HG03460 (cell line): ENCODE data around the gene TMEM61.
"Not testable (repeated sequence)": the region's sequence is repeated elsewhere in the genome, so short reads cannot be mapped to it uniquely, and the experiment has no call there.

Experiments used
- ATAC-seq: cut with Tn5 transposase; IDR thresholded peaks from one replicate; pipeline ENCODE4 v1.9.1; 2021; ENCODE audit not compliant: unreplicated experiment

The TMEM61 gene

DNA sequence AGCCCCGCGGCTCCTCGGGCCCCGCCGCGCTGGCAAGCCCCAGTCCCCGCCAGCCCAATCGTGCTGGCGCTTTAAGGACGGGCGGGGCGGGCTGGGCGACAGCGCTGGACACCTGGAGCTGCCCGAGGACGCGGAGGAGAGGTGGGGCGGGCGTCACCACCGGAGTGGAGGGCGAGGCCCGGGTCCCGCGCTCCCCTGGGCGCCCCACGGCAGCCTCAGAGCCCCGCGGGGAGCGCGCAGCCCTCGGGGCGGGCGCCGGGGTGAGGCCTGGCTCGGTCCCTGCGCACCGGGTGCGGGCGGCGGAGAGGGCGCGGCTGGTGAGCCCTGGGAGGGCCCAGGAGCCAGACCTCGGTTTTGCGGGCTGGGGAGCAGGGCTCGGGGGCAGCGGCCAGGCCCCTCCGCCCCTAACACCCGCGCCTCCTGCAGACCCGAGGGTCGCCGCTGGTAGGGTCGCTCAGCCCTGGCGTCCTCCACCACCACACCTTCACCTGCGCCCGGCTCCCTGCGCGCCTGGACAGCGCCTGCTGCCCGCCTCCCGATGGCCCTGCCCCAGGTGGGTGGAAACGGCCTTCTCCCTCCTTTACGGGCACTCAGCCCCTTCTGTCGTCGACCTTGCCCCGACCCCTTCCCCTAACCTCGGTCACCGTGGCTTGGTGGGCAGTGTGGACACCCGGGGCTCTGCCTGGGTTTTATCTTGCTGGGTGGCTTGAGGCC, at the start of gene TMEM61:
TSS of gene TMEM61 (plus strand) at position 101 of the 714 bp plus-strand sequence. CDS start at position 539, 438 bp downstream.
- ATAC-seq: no peak

DNA sequence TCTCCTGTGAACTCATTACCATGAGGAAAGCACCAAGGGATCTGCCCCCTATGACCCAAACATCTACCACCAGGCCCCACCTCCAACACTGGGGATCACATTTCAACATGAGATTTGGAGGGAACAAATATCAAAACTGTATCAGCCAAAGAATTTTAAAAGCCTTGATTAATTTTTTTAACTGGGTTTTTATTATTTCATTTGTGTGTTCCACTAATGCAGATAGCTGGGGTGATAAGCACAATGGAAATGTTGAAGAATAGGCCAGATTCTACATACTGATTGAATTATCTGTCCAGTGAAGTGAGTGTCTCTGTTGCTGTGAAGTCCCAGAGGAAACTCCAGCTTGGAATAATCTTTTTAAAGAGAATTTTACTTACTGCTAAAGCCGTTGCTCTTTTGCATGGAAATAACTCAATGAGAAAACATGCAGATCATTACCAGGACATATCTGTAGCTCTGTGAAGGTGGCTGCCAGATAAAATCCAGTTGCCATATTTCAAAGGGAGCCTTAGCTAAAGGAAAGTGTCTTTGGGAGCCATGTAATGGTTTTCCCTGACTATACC, 49.1 kb upstream of the TMEM61 start:
- ATAC-seq: no peak

DNA sequence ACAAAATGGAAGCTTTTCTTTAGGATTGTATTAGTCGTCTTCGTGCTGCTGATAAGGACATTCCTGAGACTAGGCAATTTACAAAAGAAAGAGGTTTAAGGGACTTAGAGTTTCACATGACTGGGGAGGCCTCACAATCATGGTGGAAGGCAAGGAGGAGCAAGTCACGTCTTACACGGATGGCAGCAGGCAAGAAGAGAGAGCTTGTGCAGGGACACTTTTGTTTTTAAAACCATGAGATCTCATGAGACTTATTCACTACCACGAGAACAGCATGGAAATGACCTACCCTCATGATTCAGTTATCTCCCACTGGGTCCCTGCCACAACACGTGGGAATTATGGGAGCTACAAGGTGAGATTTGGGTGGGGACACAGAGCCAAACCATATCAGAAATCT, 46.3 kb upstream of the TMEM61 start:
- not testable (repeated sequence) for ATAC-seq

DNA sequence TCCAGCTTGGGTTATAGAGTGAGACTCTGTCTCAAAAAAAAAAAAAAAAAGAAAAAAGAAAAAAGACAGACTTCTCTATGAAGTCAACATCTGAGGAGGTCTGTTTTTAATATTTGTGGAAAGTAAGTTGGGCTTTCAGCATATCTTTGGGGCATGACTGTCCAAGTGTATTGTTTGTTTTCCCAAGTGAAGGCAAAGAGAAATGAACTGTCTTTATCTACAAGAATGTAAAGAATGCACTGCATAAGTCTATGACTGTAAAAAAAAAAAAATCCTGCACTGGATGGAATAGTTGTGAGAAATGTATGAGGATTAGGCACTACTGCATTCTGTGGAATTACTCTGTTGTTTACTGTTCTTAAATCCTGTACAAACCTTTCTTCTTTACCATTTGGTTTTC, 45.6 kb upstream of the TMEM61 start:
- no peak for ATAC-seq

DNA sequence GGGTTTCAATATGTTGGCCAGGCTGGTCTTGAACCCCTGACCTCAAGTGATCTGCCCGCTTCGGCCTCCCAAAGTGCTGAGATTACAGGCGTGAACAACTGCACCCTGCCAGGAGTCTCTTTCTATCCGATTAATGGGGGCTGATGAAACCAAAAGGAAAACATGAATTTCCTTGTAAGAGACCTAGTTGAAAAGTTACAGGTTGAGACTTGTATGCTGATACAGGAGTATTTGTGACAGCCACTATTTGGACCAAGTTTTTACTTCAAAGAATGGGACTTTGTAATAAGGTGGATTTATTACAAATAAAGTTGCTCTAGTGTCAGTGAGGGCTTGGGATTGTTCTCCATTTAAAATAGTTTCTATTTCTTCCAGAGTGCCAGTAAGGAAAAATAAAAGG, 43.6 kb upstream of the TMEM61 start:
- ATAC-seq: no peak

DNA sequence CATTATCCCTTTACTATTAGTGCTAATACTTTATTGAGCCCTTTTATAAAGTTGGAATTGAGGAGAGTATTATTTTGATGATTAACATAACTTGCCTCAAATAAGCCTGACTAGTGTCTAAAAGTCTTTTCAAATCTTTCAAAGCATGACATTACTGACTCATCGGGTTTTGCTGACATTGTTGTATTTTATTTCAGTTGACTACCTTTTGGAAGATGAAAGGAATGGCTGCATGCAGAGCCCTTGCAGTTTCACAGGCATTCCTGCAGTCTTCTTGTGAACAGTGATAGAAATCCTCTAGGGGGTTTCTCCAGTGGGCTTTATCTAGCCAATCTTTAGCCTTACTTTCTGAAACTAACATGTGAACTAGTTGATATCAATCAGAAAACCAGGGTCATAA, 43.0 kb upstream of the TMEM61 start:
- ATAC-seq: no peak

DNA sequence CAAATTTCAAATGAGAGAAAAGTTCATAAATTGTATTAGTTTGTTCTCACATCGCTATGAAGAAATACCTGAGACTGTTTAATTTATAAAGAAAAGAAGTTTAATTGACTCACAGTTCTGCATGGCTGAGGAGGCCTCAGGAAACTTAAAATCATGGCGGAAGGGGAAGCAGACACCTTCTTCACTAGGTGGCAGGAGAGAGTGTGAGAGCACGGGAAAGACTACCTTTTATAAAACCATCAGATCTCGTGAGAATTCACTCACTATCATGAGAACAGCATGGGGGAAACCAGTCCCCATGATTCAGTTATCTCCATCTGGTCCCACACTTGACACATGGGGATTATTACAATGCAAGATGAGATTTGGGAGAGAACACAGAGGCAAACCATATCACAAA, 41.5 kb upstream of the TMEM61 start:
- ATAC-seq: not testable (repeated sequence)

DNA sequence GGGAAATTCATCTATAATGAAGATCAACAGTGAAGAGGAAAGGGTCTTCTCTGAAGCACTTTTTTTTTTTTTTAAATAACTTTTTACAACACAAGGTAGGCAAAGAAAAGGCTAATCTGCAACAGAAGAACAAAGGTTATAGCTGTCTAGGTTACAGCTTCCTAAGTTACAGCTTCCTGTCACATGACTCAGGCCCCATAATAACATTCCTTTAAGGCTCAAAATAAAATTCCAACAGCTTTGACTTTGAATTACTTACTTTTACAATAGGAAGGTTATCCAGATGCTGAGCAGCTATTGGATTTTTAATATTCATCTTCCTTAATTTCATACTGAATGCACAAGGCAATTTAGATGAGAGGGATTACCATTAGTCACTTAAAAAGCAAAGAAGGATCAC, 40.4 kb upstream of the TMEM61 start:
- ATAC-seq: no peak

DNA sequence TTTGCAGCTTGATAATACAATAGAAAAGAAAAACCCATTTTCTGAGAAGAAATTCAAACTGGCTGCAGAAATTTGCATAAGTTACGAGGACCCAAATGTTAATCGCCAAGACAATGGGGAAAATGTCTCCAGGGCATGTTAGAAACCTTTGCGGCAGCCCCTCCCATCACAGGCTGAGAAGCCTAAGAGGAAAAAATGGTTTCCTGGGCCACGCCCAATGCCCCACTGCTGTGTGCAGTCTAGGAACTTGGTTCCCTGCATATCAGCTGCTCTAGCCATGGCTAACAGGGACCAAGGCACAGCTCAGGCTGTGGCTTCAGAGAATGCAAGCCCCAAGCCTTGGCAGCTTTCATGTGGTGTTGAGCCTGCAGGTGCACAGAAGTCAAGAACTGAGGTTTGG, 37.5 kb upstream of the TMEM61 start:
- ATAC-seq: no peak

DNA sequence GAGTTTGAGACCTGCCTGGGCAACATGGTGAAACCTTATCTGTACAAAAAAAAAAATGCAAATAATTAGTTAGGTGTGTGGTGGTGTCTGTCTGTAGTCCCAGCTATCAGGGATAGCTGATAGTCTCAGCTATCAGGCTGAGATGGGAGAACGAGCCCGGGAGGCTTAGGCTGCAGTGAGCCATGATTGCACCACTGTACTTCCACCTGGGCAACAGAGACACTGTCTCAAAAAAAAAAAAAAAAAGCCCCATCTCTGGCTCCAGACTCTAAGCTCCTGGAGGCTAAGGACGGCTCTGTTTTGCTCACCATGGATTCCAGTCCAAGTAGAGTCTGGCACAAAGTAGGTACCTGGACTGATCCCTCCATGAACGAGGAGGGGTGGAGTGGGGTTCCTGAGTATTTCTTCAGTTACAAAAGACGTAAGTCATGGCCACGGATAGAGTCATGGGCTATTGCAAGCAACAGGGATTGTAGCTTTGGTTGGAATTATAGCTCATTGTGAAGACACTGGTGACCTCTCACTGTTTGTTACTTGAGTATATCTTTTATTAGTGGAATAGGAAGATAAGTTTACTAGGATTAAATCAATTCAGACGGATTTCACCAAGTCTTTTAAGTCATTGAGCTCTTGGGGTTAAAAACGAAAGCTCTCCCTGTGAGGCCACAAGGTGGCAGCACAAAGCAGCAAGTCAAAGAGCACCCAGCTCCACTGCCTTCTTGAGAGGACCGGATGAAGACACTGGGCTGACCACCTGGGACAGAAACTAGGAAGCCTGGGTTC, 35.6 kb upstream of the TMEM61 start:
- ATAC-seq: no peak

DNA sequence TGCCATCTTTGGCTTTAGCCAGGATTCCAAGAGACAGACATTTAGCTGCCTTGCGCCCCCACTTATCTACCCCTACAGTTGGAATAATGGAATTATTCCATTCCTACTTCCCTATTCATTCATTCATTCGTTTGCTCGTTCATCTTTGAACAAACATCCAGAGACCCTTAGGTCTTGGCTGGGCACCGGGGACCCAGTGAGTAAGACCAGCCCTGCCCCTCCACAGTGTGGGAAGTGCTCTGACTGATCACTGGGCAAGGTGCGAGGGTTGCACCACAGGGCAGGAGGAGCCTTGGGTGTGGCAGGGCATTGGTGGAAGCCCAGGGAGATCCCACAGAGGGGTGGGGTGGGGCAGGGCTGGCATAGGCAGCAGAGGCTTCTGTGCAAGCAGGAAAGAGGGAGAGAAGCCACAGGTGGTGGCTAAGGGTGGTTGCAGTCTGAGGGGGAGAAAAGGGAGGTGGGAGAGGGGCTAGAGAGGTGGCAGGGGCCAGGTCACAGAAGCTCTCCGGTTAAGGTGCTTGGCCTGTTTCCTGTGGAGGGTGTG, 35.0 kb upstream of the TMEM61 start:
- no peak for ATAC-seq

DNA sequence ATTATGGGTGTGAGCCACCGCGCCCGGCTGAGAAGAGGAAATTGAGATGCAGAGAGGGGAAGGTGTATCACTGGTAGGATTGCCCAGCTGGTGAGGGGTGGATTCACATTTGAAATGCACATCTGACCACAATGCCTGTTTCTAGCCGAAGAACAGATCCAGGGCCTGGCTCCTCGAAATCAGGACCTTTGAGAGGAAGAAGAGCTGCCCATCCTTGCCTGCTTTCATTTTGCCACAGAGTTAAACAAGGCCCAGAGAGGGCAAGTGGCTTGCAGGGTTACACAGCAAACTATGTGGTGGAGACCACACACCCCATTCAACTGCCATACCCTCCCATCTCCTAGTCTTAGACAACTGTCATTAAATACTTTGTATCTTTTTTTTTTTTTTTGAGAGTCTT, 32.9 kb upstream of the TMEM61 start:
- no peak for ATAC-seq

DNA sequence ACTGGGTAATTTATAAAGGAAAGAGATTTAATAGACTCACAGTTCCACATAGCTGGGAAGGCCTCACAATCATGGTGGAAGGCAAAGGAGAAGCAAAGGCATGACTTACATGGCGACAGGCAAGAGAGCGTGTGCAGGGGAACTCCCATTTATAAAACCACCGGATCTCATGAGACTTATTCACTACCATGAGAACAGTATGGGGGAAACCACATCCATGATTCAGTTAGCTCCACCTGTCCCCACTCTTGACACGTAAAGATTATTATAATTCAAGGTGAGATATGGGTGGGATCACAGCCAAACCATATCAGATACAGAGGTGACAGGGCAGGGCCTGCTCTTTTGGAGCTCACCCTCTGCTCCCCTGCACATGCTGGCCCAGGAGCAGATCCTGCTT, 31.4 kb upstream of the TMEM61 start:
- no peak for ATAC-seq

DNA sequence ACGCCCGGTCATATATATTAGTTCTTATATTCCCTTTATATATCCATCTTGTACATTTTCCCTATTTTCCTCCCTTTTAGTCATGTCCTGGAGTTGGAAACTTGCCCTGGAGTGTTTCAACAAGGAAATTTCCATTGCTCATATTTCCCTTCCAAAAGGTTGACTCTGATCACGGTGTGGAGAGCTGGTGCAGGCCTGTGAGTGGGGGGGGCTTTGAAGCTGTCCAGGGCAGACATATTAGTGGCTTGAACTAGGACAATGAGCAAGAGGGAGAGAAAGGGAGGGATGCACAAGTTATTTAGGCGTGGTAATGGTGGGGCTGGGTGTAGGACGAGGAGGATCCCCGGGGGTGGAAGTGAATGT, 30.4 kb upstream of the TMEM61 start:
- ATAC-seq: no peak

DNA sequence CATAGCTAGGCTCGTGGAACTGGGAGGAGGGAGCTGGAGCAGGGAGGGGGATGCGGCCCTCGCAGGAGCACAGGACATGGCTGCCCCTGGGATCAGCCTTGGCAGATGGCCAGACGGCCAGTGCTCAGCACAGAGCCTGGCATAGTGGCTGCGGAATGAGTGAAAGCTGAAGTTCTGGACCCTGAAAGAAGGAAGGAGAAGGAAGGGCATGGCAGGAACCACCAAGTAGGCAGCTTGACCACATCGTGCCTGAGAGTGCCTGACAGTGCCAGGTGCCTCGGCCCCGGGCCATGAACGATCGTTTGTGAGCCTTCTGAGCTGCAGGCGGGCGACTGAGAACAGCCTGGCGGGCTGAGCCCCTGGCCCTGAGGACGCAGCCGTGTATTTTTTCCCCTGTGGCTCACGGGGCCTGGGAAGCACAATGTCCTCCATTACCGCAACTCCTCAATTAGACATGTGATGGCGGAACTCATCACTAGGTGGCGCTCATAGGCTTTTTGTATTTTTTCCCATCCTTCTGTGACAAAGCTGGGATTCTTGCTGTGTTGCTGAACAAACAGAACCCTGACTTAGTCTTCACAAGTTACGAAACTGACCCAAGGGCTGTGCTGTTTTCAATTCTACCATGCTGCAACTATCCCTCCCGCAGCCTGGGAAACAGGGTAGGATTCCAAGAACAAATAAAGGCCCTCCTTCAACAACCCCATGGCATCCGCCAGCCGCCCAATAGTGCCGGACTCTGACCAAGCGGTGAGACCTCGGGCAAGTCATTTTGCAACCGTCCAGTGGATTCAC, 29.9 kb upstream of the TMEM61 start:
- ATAC-seq: no peak

DNA sequence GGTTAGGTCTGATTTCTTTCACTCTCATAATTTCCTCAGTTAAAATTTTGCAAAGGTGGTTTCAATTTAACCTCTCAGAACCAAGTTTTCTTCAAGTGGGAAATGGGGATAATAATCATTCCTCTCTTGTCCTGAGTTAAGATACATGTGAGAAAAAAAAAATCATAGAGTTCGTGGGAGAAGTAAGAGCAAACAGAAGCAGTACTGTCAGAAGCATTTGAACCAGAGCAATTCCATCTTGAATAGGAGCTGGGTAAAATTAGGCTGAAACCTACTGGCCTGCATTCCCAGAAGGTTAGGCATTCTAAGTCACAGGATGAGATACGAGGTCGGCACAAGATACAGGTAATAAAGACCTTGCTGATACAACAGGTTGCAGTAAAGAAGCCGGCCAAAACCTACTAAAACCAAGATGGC, 28.6 kb upstream of the TMEM61 start:
- ATAC-seq: no peak

DNA sequence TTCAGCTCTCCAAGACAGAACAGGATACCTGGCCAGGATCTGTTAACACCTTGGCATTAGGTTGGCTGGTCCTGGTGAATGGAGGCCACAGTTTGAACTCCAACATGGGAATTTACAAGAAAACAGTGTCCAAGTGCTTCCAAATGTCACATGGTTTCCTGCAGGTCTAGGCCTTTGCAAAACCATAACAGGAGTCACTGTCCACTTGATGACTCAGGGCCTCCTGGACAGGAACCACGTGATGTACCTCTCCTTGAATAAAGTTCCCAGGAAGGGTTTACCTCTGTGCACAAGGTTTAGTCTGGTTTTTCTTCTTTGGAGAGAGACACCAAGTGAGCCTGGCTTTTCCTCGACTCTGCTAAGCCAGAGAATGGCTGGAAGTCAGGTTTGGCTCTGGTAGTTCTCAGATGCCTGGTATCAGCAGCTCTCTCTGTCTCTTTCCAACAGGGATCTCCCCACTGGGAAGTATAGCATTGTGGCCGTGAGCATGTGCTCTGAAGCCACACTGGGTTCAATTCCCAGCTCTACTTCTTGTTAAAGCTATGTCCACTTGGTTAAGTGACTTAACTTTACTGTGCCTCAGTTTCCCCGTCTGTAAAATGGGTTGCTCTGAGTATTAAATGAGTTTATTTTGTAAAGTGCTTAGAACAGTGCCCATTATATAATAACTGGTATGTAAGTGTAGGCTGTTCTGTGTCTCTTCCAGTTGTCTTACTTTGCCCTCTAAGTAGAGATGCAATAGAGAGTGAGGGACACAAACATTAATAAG, 27.3 kb upstream of the TMEM61 start:
- ATAC-seq: no peak

DNA sequence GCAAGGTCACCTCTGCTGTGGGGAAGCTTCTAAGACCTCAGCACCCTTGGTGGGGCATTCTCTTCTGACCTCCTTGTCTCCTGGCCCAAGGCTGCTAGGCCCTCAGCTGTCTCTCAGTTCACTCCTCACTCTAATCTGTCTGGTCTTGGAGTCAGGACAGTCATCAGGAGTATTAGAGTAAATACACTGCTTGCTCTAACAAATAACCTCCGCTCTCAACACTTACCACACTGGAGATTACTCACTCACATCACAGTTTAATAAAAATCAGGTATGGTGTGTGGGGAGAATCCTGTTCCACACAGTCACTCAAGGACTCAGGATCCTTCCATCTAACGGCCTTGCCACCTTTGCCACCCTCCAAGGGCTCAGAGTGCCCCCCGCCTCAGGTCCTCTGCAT, 26.6 kb upstream of the TMEM61 start:
- no peak for ATAC-seq

DNA sequence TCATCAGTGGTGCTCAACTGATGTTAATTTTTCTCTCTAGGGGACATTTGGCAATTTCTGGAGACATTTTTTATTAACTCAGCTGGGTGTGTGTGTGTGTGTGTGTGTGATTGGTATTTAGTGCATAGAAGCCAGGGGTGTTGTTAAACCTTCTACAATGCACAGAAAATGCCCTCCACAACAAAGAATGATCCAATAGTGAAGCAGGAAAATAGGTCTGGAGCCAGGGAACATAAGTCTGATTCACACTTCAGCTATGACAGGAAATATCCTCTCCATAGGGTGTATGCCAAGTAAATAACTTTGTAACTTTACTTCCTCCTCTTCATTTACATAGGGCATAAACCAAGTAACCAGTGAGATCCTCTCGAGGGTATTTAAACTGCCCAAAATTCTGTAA, 25.1 kb upstream of the TMEM61 start:
- no peak for ATAC-seq

DNA sequence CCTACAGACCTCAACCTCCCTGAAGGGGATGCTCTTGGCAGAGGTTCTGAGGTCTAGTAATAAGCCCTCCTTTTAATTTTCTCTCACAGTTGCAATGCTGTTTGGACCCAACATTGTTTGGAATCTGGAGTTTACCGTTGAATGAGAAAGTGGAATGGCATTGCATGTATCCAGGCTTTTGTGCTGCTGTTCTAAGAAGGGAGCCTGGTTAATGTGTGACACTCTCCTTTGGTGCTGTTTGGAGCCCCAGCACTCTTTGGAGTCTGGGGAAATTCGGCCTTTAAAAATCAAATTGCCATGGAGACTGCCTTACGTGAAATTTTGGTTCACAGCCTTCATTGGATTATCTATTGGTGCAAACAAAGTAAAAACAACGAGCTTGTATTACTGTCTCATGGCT, 23.7 kb upstream of the TMEM61 start:
- ATAC-seq: no peak

DNA sequence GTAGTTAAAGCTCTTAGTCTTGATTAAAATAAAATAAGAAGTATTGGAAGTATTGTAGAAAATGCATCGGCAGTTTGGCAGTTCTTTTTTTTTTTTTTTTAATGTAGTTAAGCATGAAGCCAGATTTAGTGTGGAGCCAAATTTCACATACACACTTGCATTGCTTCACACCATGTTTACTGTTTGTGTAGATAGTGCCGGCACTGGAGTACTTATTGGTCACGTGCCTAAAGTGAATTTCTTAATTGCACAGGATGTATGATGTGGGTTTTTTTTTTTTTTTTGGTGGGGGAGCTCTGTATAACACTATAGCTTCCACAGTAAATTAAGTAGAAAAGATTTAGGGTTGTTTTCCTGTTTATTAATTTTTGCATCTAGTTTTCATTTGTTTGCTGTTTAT, 21.2 kb upstream of the TMEM61 start:
- ATAC-seq: no peak
